ENCODE measurements around the gene RBM4. TPM values are rescaled to one million over a fixed set of nuclear protein-coding genes. Genes with fewer than 3 reads are reported as not detected.
A peak's percentile ranks its signal among the peaks of the same experiment; 100 is the strongest.

RBM4 gene
- total and polyA plus RNA-seq, 2 donors (not counting 1 experiment from before 2014, with no cell fraction given) = 125 to 199 TPM

DNA sequence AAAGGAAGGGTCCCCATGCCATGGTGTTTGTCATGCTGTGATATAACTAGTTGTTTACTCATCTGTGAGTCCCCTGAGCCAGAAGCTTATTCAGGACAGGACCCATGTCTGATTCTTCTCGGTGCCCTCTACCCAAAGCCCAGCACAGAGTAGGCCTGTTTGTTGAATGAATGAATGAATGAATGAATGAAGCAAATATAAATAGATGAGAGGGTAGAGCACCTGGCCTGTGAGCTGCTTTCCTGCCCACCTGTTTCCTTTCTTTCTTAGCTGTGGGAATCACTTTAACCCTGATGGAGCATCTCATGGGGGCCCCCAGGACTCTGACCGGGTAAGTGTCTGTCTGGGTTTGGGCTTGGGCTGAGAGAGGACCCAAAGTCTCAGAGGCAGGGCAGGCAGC lies 38.3 kb upstream of the RBM4 start:
- H3K27ac Mint-ChIP-seq = peak overlapping the region; percentile 66
- no peak overlapping the region for H3K4me3 Mint-ChIP-seq

DNA sequence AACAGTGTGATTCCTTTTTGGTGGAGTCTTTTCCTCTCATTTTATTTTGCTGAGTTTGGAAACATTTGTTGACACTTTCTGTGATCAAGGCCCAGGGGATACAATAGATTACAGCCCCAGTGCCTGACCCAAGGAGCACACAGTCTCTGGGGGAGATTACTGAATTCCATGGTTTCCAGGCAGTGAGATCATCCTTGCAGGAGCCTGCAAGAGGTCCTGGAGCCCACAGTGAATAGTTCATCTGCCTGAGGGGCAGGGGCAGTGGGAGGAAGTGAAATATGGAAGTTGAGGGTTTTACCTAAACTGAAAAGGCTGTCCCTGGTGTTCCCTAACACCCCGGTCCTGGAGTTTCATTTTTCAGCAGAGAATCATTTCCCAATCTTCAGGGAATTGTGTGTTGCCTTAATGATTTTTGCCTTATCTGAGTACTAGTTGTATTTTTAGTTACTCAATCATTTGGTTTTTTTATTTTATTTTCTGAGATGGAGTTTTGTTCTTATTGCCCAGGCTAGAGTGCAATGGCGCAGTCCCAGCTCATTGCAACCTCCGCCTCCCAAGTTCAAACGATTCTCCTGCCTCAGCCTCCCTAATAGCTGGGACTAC lies 37.8 kb upstream of the RBM4 start:
- Histone ChIP-seq H3K9ac (ENCODE audit: low read length) (no peak overlapping the region), H4K20me1 (ENCODE audit: control insufficient read depth, insufficient read depth, low read length, poor library complexity, severe bottlenecking) (no peaks in the 10 kb centered on the region), H3K27me3 (replicated peaks in 1 of 4; ENCODE audit: control extremely low read depth in 1 of 4, control insufficient read depth in 3 of 4, insufficient read depth in 4 of 4, low read length in 3 of 4) (no peaks in the 10 kb centered on the region), H3K4me1 (ENCODE audit: control insufficient read depth in 2 of 2, insufficient read depth in 2 of 2, low read length in 2 of 2) (peaks cover 10 to 16% of the 10 kb centered on the region in 2 donors), H3K79me2 (ENCODE audit: control insufficient read depth, insufficient read depth, low read length) (peaks cover 35% of the 10 kb centered on the region), H3K27ac (ENCODE audit: low read length in 2 of 2) (peak overlapping the region in 1 of 2 donors; percentile 25), H3K4me2 (replicated peaks; ENCODE audit: low read depth, low read length, poor library complexity, severe bottlenecking) (peak overlapping the region; percentile 10), H2AFZ (ENCODE audit: insufficient read depth, low read depth, low read length, poor library complexity, severe bottlenecking) (no peak overlapping the region), H3K9me3 (ENCODE audit: control extremely low read depth in 1 of 3, control insufficient read depth in 2 of 3, insufficient read depth in 1 of 3, low read length in 2 of 3) (no peaks in the 10 kb centered on the region), H3K36me3 (replicated peaks in 1 of 2; ENCODE audit: control extremely low read depth in 1 of 2, control insufficient read depth in 1 of 2, extremely low read depth in 1 of 2, insufficient read depth in 2 of 2, low read length in 1 of 2) (peaks cover 2 to 39% of the 10 kb centered on the region in 2 experiments), H3K4me3 (ENCODE audit: control extremely low read depth in 1 of 5, extremely low read depth in 1 of 5, insufficient read depth in 1 of 5, low read depth in 2 of 5, low read length in 4 of 5) (no peak overlapping the region)
- Mint-ChIP-seq H3K27ac (peak overlapping the region; percentile 66), H3K4me3 (no peak overlapping the region), H3K9me3 (ENCODE audit: insufficient read depth) (no peaks in the 10 kb centered on the region), H3K27me3 (no peaks in the 10 kb centered on the region), H3K4me1 (peaks cover 35% of the 10 kb centered on the region)
- CTCF ChIA-PET = interaction anchor here (1.6 kb wide), 1 partner anchor 10 kb away, joined by 4 read pairs; no protein-coding TSS in a partner anchor
- TF ChIP-seq EZH2 (IDR thresholded peaks at IDR 0.05; ENCODE audit: borderline replicate concordance, insufficient read depth, low read depth, low read length, poor library complexity, severe bottlenecking) = no peak
- TF ChIP-seq, protein P1, sequence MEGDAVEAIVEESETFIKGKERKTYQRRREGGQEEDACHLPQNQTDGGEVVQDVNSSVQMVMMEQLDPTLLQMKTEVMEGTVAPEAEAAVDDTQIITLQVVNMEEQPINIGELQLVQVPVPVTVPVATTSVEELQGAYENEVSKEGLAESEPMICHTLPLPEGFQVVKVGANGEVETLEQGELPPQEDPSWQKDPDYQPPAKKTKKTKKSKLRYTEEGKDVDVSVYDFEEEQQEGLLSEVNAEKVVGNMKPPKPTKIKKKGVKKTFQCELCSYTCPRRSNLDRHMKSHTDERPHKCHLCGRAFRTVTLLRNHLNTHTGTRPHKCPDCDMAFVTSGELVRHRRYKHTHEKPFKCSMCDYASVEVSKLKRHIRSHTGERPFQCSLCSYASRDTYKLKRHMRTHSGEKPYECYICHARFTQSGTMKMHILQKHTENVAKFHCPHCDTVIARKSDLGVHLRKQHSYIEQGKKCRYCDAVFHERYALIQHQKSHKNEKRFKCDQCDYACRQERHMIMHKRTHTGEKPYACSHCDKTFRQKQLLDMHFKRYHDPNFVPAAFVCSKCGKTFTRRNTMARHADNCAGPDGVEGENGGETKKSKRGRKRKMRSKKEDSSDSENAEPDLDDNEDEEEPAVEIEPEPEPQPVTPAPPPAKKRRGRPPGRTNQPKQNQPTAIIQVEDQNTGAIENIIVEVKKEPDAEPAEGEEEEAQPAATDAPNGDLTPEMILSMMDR (IDR thresholded peaks at IDR 0.05) = no peak
- intact Hi-C loops (cut with micrococcal nuclease) = no loop called here
- POLR2A ChIA-PET = interaction anchor here (0.5 kb wide), 1 partner anchor 57 kb away, joined by 3 read pairs; no protein-coding TSS in a partner anchor
- WGBS (ENCODE audit: insufficient coverage) = no CpG with 5 or more reads among the region's 4 CpGs
- no peak for DNase-seq
- ATAC-seq (ENCODE audit: low read depth) = peak; percentile 10

More for the DNA sequence above, 38.3 kb upstream of the RBM4 start:
- peak overlapping the region; percentile 10 for H3K4me2 ChIP-seq (replicated peaks; ENCODE audit: low read depth, low read length, poor library complexity, severe bottlenecking)
- TF ChIP-seq, protein P1 (IDR thresholded peaks at IDR 0.05) = no peak
- no peak for TF ChIP-seq EZH2 (IDR thresholded peaks at IDR 0.05; ENCODE audit: borderline replicate concordance, insufficient read depth, low read depth, low read length, poor library complexity, severe bottlenecking)
- peaks cover 2 to 35% of the 10 kb centered on the region in 2 experiments for H3K36me3 ChIP-seq (replicated peaks in 1 of 2; ENCODE audit: control extremely low read depth in 1 of 2, control insufficient read depth in 1 of 2, extremely low read depth in 1 of 2, insufficient read depth in 2 of 2, low read length in 1 of 2)
- H3K27me3 Mint-ChIP-seq = no peaks in the 10 kb centered on the region
- WGBS (ENCODE audit: insufficient coverage) = 100% methylated on average over 1 of the region's 2 CpGs
- H2AFZ ChIP-seq (ENCODE audit: insufficient read depth, low read depth, low read length, poor library complexity, severe bottlenecking) = no peak overlapping the region
- peak overlapping the region in 1 of 2 donors; percentile 25 for H3K27ac ChIP-seq (ENCODE audit: low read length in 2 of 2)
- no peaks in the 10 kb centered on the region for H3K9me3 Mint-ChIP-seq (ENCODE audit: insufficient read depth)
- DNase-seq (no peak), ATAC-seq (ENCODE audit: low read depth) (no peak)
- no peaks in the 10 kb centered on the region for H4K20me1 ChIP-seq (ENCODE audit: control insufficient read depth, insufficient read depth, low read length, poor library complexity, severe bottlenecking)
- no peaks in the 10 kb centered on the region for H3K27me3 ChIP-seq (replicated peaks in 1 of 4; ENCODE audit: control extremely low read depth in 1 of 4, control insufficient read depth in 3 of 4, insufficient read depth in 4 of 4, low read length in 3 of 4)
- H3K79me2 ChIP-seq (ENCODE audit: control insufficient read depth, insufficient read depth, low read length) = peaks cover 40% of the 10 kb centered on the region
- H3K9me3 ChIP-seq (ENCODE audit: control extremely low read depth in 1 of 3, control insufficient read depth in 2 of 3, insufficient read depth in 1 of 3, low read length in 2 of 3) = no peaks in the 10 kb centered on the region
- intact Hi-C loops (cut with micrococcal nuclease) = no loop called here
- no peak overlapping the region for H3K9ac ChIP-seq (ENCODE audit: low read length)
- H3K4me1 Mint-ChIP-seq = peaks cover 41% of the 10 kb centered on the region
- CTCF ChIA-PET = interaction anchor here (1.6 kb wide), 1 partner anchor 9 kb away, joined by 4 read pairs; no protein-coding TSS in a partner anchor
- H3K4me3 ChIP-seq (ENCODE audit: control extremely low read depth in 1 of 5, extremely low read depth in 1 of 5, insufficient read depth in 1 of 5, low read depth in 2 of 5, low read length in 4 of 5) = no peak overlapping the region
- POLR2A ChIA-PET = interaction anchor here (0.5 to 0.9 kb wide), 2 partner anchors 8 to 58 kb away, joined by 3 read pairs; no protein-coding TSS in a partner anchor
- H3K4me1 ChIP-seq (ENCODE audit: control insufficient read depth in 2 of 2, insufficient read depth in 2 of 2, low read length in 2 of 2) = peaks cover 15 to 18% of the 10 kb centered on the region in 2 donors
